Measurements from ENCODE around the gene AARS2. TPM values are rescaled to one million over a fixed set of nuclear protein-coding genes. Genes with fewer than 3 reads are reported as not detected.

Gene AARS2
- total and polyA plus RNA-seq, 9 of the 15 experiments (the other 6 are each of a cell fraction or from before 2014, with no cell fraction given) = 0.97 to 34.0 (median 18.3) TPM

DNA sequence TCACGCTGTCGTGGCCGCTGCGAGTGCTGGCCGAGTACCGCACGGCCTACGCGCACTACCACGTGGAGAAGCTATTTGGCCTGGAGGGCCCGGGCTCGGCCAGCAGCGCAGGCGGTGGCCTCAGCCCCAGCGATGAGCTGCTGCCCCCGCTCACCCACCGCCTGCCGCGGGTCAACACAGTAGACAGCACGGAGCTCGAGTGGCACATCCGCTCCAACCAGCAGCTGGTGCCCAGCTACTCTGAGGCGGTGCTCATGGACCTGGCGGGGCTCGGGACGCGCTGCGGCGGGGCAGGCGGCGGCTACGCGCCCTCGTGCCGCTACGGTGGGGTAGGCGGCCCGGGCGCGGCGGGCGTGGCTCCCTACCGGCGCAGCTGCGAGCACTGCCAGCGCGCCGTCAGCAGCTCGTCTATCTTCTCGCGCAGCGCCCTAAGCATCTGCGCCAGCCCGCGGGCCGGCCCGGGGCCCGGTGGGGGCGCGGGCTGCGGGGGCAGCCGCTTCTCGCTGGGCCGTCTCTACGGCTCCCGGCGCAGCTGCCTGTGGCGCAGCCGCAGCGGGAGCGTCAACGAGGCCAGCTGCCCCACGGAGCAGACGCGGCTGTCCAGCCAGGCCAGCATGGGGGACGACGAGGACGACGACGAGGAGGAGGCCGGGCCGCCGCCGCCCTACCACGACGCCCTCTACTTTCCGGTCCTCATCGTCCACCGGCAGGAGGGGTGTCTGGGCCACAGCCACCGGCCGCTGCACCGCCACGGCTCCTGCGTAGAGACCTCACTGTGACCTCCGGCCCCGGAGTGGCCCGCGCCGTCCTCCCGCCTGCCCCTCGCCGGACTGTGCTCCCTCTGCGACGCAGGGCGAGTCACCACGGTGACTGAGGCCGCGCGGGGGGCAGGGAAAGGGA, 37.1 kb downstream of the AARS2 start:
- Histone ChIP-seq H3K27me3 (ENCODE audit: control insufficient read depth in 2 of 2, insufficient read depth in 2 of 2, low read length in 2 of 2) (peaks cover 75 to 92% of the 10 kb centered on the region in 2 experiments), H3K36me3 (ENCODE audit: control insufficient read depth, insufficient read depth, low read length) (no peaks in the 10 kb centered on the region), H4K20me1 (replicated peaks; ENCODE audit: control insufficient read depth, insufficient read depth, low read length) (peaks cover 16% of the 10 kb centered on the region), H3K9ac (ENCODE audit: insufficient read depth in 1 of 2, low read depth in 2 of 2, low read length in 2 of 2) (peak overlapping the region in 1 of 2 experiments; percentile 43; a peak in 1 of 4 replicates), H3K9me1 (ENCODE audit: control insufficient read depth, insufficient read depth, low read length) (peaks cover 4% of the 10 kb centered on the region), H3K4me1 (replicated peaks in 1 of 2; ENCODE audit: control insufficient read depth in 2 of 2, insufficient read depth in 2 of 2, low read length in 2 of 2) (peaks cover 0 to 26% of the 10 kb centered on the region in 2 experiments; a peak in 2 of 5 replicates), H3K9me3 (replicated peaks; ENCODE audit: control insufficient read depth, insufficient read depth, low read depth, low read length) (no peaks in the 10 kb centered on the region), H3K4me3 (no peak overlapping the region), H3K4me2 (ENCODE audit: insufficient read depth, low read length) (no peak overlapping the region), H3K79me2 (ENCODE audit: control insufficient read depth, insufficient read depth, low read length) (no peaks in the 10 kb centered on the region), H2AFZ (ENCODE audit: low read depth, low read length) (0 out of 2 replicates have a peak overlapping the region, but pooled peaks have one; percentile 10), H3K27ac (ENCODE audit: extremely low read depth, low read depth, low read length) (no peak overlapping the region)
- FAIRE-seq (no peak), DNase-seq (ENCODE audit: extremely low read depth in 1 of 4, low spot score in 3 of 4) (peak in 2 of 4 experiments; percentile 70 to 71), ATAC-seq (peak; percentile 42)
- intact Hi-C loops (cut with micrococcal nuclease) (no loop called here), in situ Hi-C loops (cut with MboI) (no loop called here)
- no TSS peak for BruUV-seq (replicated peaks)
- CTCF ChIA-PET (ENCODE audit: low intra/inter-chr PET ratio) = no interaction called here
- 14% methylated on average over 86 of the region's 109 CpGs for WGBS (ENCODE audit: insufficient coverage, low coverage, missing lambda C conversion rate)
- TF ChIP-seq CXXC5 (CRISPR knock-in tag; IDR thresholded peaks at IDR 0.05) (peak; percentile 26; the same call in 1 of the 2 replicates), SAFB (IDR thresholded peaks at IDR 0.05; ENCODE audit: borderline replicate concordance, low read depth, low read length) (0 out of 2 replicates have a peak, but pooled peaks have one; percentile 5), ZNF354B (CRISPR knock-in tag; IDR thresholded peaks at IDR 0.05) (no peak), ETS1 (conservative IDR thresholded peaks at IDR 0.05; ENCODE audit: control insufficient read depth, low read depth, low read length) (0 out of 2 replicates have a peak, but pooled peaks have one; percentile 14), SLC30A9 (CRISPR knock-in tag; IDR thresholded peaks at IDR 0.05) (no peak), L3MBTL2 (IDR thresholded peaks at IDR 0.05) (peak; percentile 43), COPS2 (conservative IDR thresholded peaks at IDR 0.05) (no peak), HNRNPLL (IDR thresholded peaks at IDR 0.05; ENCODE audit: low read depth, low read length, poor library complexity, severe bottlenecking) (peak; percentile 25), E2F6 (IDR thresholded peaks at IDR 0.05; ENCODE audit: borderline replicate concordance in 1 of 2, extremely low read depth in 1 of 2, insufficient read depth in 1 of 2, insufficient read length in 1 of 2, low read depth in 1 of 2, low read length in 1 of 2, poor library complexity in 1 of 2, severe bottlenecking in 1 of 2) (peak in 1 of 2 experiments; percentile 6), NRF1 (conservative IDR thresholded peaks at IDR 0.05 in 1 of 2, IDR thresholded peaks at IDR 0.05 in 1 of 2) (peak; percentile 30 to 67; a peak in 2 of 4 replicates), CHD4 (IDR thresholded peaks at IDR 0.05; ENCODE audit: insufficient read depth, insufficient replicate concordance, low read depth, low read length, poor library complexity, severe bottlenecking) (no peak), ZNF263 (CRISPR knock-in tag; IDR thresholded peaks at IDR 0.05; ENCODE audit: borderline replicate concordance) (peak; percentile 93), RBM39 (optimal IDR thresholded peaks at IDR 0.05; ENCODE audit: low read depth, low read length) (no peak), ZNF696 (CRISPR knock-in tag; conservative IDR thresholded peaks at IDR 0.05) (no peak), CBX5 (IDR thresholded peaks at IDR 0.05; ENCODE audit: borderline replicate concordance, low read depth) (no peak)
- TF ChIP-seq, protein P1, sequence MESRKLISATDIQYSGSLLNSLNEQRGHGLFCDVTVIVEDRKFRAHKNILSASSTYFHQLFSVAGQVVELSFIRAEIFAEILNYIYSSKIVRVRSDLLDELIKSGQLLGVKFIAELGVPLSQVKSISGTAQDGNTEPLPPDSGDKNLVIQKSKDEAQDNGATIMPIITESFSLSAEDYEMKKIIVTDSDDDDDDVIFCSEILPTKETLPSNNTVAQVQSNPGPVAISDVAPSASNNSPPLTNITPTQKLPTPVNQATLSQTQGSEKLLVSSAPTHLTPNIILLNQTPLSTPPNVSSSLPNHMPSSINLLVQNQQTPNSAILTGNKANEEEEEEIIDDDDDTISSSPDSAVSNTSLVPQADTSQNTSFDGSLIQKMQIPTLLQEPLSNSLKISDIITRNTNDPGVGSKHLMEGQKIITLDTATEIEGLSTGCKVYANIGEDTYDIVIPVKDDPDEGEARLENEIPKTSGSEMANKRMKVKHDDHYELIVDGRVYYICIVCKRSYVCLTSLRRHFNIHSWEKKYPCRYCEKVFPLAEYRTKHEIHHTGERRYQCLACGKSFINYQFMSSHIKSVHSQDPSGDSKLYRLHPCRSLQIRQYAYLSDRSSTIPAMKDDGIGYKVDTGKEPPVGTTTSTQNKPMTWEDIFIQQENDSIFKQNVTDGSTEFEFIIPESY (CRISPR knock-in tag; IDR thresholded peaks at IDR 0.05) = peak; percentile 85; the same call in 1 of the 2 replicates
- POLR2A ChIA-PET = interaction anchor here (0.6 to 2.2 kb wide), 8 partner anchors 11 to 443 kb away, joined by 3 to 6 read pairs (median 3); partner anchors contain the start of gene AARS2
